Measurements from ENCODE around the gene GKN1. TPM values are rescaled to one million over a fixed set of nuclear protein-coding genes. Genes with fewer than 3 reads are reported as not detected.

Gene GKN1, protein sequence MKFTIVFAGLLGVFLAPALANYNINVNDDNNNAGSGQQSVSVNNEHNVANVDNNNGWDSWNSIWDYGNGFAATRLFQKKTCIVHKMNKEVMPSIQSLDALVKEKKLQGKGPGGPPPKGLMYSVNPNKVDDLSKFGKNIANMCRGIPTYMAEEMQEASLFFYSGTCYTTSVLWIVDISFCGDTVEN
- total RNA-seq (2021) (not detected in 2 replicates), Bru-seq, nascent RNA (not detected), BruChase-seq, experiment 1, labeled RNA remaining after a 2-hour chase (not detected), BruChase-seq, experiment 2, labeled RNA remaining after a 6-hour chase (percentile 10 among the genes with signal in this experiment)
- long read RNA-seq, partial matches to known transcripts, result 0 of 1 reads
- long read RNA-seq, other reads (novel, unspliced or antisense), result 1 of 1 reads

DNA sequence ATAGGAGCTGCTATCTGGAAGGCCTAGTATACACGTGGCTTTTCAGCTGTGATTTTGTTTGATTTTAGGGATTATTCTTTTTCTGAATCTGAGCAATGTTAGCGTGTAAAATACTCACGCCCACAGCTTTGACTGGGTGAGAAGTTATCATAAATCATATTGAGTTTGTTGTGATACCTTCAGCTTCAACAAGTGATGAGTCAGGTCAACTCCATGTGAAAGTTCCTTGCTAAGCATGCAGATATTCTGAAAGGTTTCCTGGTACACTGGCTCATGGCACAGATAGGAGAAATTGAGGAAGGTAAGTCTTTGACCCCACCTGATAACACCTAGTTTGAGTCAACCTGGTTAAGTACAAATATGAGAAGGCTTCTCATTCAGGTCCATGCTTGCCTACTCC is at the start of gene GKN1:
Gene GKN1, plus strand, starts transcription at position 386 of the 400 bp plus-strand sequence. CDS start 42 bp downstream, outside the sequence.
- DNase-seq (ENCODE audit: low spot score), result no peak
- TF ChIP-seq, protein P1, sequence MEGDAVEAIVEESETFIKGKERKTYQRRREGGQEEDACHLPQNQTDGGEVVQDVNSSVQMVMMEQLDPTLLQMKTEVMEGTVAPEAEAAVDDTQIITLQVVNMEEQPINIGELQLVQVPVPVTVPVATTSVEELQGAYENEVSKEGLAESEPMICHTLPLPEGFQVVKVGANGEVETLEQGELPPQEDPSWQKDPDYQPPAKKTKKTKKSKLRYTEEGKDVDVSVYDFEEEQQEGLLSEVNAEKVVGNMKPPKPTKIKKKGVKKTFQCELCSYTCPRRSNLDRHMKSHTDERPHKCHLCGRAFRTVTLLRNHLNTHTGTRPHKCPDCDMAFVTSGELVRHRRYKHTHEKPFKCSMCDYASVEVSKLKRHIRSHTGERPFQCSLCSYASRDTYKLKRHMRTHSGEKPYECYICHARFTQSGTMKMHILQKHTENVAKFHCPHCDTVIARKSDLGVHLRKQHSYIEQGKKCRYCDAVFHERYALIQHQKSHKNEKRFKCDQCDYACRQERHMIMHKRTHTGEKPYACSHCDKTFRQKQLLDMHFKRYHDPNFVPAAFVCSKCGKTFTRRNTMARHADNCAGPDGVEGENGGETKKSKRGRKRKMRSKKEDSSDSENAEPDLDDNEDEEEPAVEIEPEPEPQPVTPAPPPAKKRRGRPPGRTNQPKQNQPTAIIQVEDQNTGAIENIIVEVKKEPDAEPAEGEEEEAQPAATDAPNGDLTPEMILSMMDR (conservative IDR thresholded peaks at IDR 0.05; ENCODE audit: low read depth, low read length), result no peak
- TF ChIP-seq EZH2 (IDR thresholded peaks at IDR 0.05; ENCODE audit: borderline replicate concordance, low read depth, low read length, poor library complexity, severe bottlenecking), result no peak
- no peaks in the 10 kb centered on the region for H3K9me3 ChIP-seq (ENCODE audit: low read depth, low read length, poor library complexity, severe bottlenecking)
- no peaks in the 10 kb centered on the region for H3K27me3 ChIP-seq (replicated peaks; ENCODE audit: insufficient read depth, low read depth, low read length, poor library complexity)
- H3K4me3 ChIP-seq (ENCODE audit: low read depth, low read length, poor library complexity, severe bottlenecking), result no peak within 1 kb of the TSS
- intact Hi-C loops (cut with micrococcal nuclease; ENCODE audit: unreplicated experiment), result no loop called here
- H3K36me3 ChIP-seq (ENCODE audit: insufficient read depth, low read length, poor library complexity, severe bottlenecking), result no peaks in the 10 kb centered on the region
- ChIA-PET CTCF (no interaction called here), POLR2A (ENCODE audit: low non-redundant PET) (no interaction called here)
- no TSS peak for BruUV-seq (replicated peaks)
- H3K27ac ChIP-seq (ENCODE audit: low read depth, low read length, poor library complexity, severe bottlenecking), result no peak within 1 kb of the TSS
- H3K4me1 ChIP-seq (ENCODE audit: insufficient read depth, low read length, poor library complexity, severe bottlenecking), result no peaks in the 10 kb centered on the region

DNA sequence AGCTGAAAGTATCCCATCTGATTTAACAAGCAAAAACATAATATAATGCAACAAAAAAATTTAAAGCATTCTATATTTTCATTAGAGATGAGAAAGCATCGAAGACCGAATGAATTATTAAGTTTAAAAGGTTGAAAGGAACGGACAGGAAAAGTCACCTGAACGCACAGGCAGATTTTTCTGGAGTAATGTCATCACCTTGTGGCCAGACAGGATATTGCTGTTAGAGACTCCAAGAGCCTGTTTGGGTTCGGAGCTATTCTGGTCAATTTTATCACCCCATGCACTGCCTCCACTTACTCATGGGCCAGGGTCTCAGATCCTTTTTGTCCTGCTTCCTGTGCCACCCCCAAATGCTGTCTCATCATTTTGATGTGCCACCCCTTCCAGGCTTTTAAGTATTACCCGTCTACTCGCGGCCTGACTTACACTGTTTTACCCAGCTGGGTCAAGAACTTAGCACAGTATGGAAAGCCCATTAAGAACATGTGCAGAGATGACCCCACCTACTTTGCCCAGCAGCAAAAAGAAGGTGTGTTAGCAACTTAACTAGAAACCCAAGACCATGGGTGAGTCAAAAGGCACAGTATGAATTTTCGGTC is 49.0 kb upstream of the GKN1 start:
- peak; percentile 62 for DNase-seq (ENCODE audit: low spot score)
- Histone ChIP-seq H3K4me3 (ENCODE audit: low read depth, low read length, poor library complexity, severe bottlenecking) (no peak overlapping the region), H3K27me3 (replicated peaks; ENCODE audit: insufficient read depth, low read depth, low read length, poor library complexity) (no peaks in the 10 kb centered on the region), H3K36me3 (ENCODE audit: insufficient read depth, low read length, poor library complexity, severe bottlenecking) (no peaks in the 10 kb centered on the region), H3K9me3 (ENCODE audit: low read depth, low read length, poor library complexity, severe bottlenecking) (no peaks in the 10 kb centered on the region), H3K27ac (ENCODE audit: low read depth, low read length, poor library complexity, severe bottlenecking) (no peak overlapping the region), H3K4me1 (ENCODE audit: insufficient read depth, low read length, poor library complexity, severe bottlenecking) (no peaks in the 10 kb centered on the region)
- POLR2A ChIA-PET (ENCODE audit: low non-redundant PET), result no interaction called here
- BruUV-seq (replicated peaks), result no TSS peak
- CTCF ChIA-PET, result interaction anchor here (0.5 to 1.8 kb wide), 11 partner anchors 17 to 461 kb away, joined by 3 to 26 read pairs (median 7); partner anchors contain the start of genes APLF and FBXO48
- intact Hi-C loops (cut with micrococcal nuclease; ENCODE audit: unreplicated experiment), result loop anchor here (1.0 to 5.0 kb wide), 4 partner anchors 174 to 463 kb away; no protein-coding TSS in a partner anchor
- TF ChIP-seq, protein P1 (conservative IDR thresholded peaks at IDR 0.05; ENCODE audit: low read depth, low read length), result peak; percentile 80
- no peak for TF ChIP-seq EZH2 (IDR thresholded peaks at IDR 0.05; ENCODE audit: borderline replicate concordance, low read depth, low read length, poor library complexity, severe bottlenecking)

DNA sequence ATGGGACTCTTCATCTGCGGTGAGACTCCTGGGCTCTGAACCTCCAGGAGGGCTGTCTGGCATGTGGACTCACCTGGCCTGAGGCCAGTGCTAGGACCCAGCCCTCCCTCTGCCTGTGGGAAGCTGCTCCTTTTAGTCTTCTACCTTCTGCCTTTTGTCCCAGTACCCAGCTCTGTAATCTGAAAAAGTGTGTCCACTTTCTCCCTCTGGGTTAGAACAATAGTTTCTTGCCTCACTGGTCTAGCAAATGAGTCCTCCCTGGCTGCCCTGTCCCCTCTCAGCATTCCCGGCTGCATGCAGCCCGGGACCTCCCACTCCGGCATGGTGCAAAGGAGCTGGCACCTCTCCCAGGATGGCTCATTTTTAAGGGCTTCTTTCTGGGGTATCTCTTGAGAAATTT is 47.6 kb upstream of the GKN1 start:
- no peak overlapping the region for H3K4me3 ChIP-seq (ENCODE audit: low read depth, low read length, poor library complexity, severe bottlenecking)
- TF ChIP-seq, protein P1 (conservative IDR thresholded peaks at IDR 0.05; ENCODE audit: low read depth, low read length), result no peak
- no peak for TF ChIP-seq EZH2 (IDR thresholded peaks at IDR 0.05; ENCODE audit: borderline replicate concordance, low read depth, low read length, poor library complexity, severe bottlenecking)
- BruUV-seq (replicated peaks), result no TSS peak
- no peak overlapping the region for H3K27ac ChIP-seq (ENCODE audit: low read depth, low read length, poor library complexity, severe bottlenecking)
- intact Hi-C loops (cut with micrococcal nuclease; ENCODE audit: unreplicated experiment), result loop anchor here (5.0 kb wide), 3 partner anchors 219 to 464 kb away; no protein-coding TSS in a partner anchor
- H3K27me3 ChIP-seq (replicated peaks; ENCODE audit: insufficient read depth, low read depth, low read length, poor library complexity), result no peaks in the 10 kb centered on the region
- no peaks in the 10 kb centered on the region for H3K9me3 ChIP-seq (ENCODE audit: low read depth, low read length, poor library complexity, severe bottlenecking)
- H3K36me3 ChIP-seq (ENCODE audit: insufficient read depth, low read length, poor library complexity, severe bottlenecking), result no peaks in the 10 kb centered on the region
- ChIA-PET CTCF (interaction anchor here (0.6 to 1.7 kb wide), 2 partner anchors 58 to 460 kb away, joined by 3 to 6 read pairs; partner anchors contain the start of genes APLF and FBXO48), POLR2A (ENCODE audit: low non-redundant PET) (no interaction called here)
- DNase-seq (ENCODE audit: low spot score), result no peak
- peaks cover 5% of the 10 kb centered on the region for H3K4me1 ChIP-seq (ENCODE audit: insufficient read depth, low read length, poor library complexity, severe bottlenecking)

Measured in A673 (cell line).